Hepatocyte (in vitro differentiated cells): ENCODE data around the gene KL. TPM values are rescaled to one million over a fixed set of nuclear protein-coding genes. Genes with fewer than 3 reads are reported as not detected.
A peak's percentile ranks its signal among the peaks of the same experiment; 100 is the strongest.

Source experiments
- DNase-seq: peaks from one replicate; pipeline ENCODE4 v3.0.0-alpha.2; 2016; ENCODE audit warnings: low spot score
- H2AFZ ChIP-seq: fragments of 200-600 bp; sonication (generic); 2 replicates; pipeline ENCODE4 v1.6.0; 2016; ENCODE audit warnings: antibody characterized with exemption, mild to moderate bottlenecking
- H3K27ac ChIP-seq: fragments of 200-600 bp; sonication (generic); 2 replicates; pipeline ENCODE4 v1.5.1; 2016; ENCODE audit warnings: mild to moderate bottlenecking
- H3K27me3 ChIP-seq: fragments of 200-600 bp; sonication (generic); 2 replicates; pipeline ENCODE4 v1.6.1; 2016
- H3K36me3 ChIP-seq: fragments of 200-600 bp; sonication (generic); replicated peaks from 2 replicates; pipeline ENCODE4 v1.5.1; 2016; ENCODE audit warnings: low read depth; ENCODE audit not compliant: insufficient read depth
- H3K4me1 ChIP-seq: fragments of 200-600 bp; sonication (generic); 2 replicates; pipeline ENCODE4 v1.5.1; 2016; ENCODE audit warnings: mild to moderate bottlenecking, moderate library complexity; ENCODE audit not compliant: insufficient read depth
- H3K4me2 ChIP-seq: fragments of 200-600 bp; sonication (generic); 2 replicates; pipeline ENCODE4 v1.6.0; 2016
- H3K4me3 ChIP-seq: fragments of 200-600 bp; sonication (generic); 2 replicates; pipeline ENCODE4 v1.5.1; 2016; ENCODE audit warnings: mild to moderate bottlenecking
- H3K79me2 ChIP-seq: fragments of 200-600 bp; sonication (generic); 2 replicates; pipeline ENCODE4 v1.6.0; 2017; ENCODE audit warnings: mild to moderate bottlenecking
- H3K9me2 ChIP-seq: fragments of 200-600 bp; sonication (generic); replicated peaks from 2 replicates; pipeline ENCODE4 v1.6.0; 2017; ENCODE audit warnings: mild to moderate bottlenecking; ENCODE audit not compliant: insufficient read depth
- H3K9me3 ChIP-seq: fragments of 200-600 bp; sonication (generic); 2 replicates; pipeline ENCODE4 v1.5.1; 2016; ENCODE audit warnings: low read depth, mild to moderate bottlenecking
- H4K20me1 ChIP-seq: fragments of 200-600 bp; sonication (generic); 2 replicates; pipeline ENCODE4 v1.6.0; 2016; ENCODE audit warnings: mild to moderate bottlenecking; ENCODE audit not compliant: insufficient read depth, poor library complexity, severe bottlenecking
- EZH2 ChIP-seq: fragments of 200-600 bp; sonication (generic); IDR thresholded peaks from 2 replicates; pipeline ENCODE4 v1.6.1; 2016; ENCODE audit warnings: antibody characterized with exemption, mild to moderate bottlenecking, borderline replicate concordance
- EZH2phosphoT487 ChIP-seq: fragments of 200-600 bp; sonication (generic); IDR thresholded peaks from one replicate; pipeline ENCODE4 v1.6.1; 2018; ENCODE audit warnings: antibody characterized with exemption, mild to moderate bottlenecking, low read depth, moderate library complexity; ENCODE audit not compliant: unreplicated experiment, severe bottlenecking
- WGBS: methylation state at CpG from one replicate; pipeline ENCODE4 v1.1.6; 2016; ENCODE audit warnings: low lambda C conversion rate; ENCODE audit errors: missing lambda C conversion rate; 5-methylcytosine and 5-hydroxymethylcytosine counted together
- polyA plus RNA-seq: library from polyadenylated mRNA; unstranded; fragments of >200 nt; fragmentation: Nextera tagmentation; extraction: Ambion mirVana; gene quantifications from 2 replicates; pipeline ENCODE4 v1.2.1, GENCODE V29; 2016
- total RNA-seq: library from RNA; depleted of rRNA; stranded (reverse); fragments of >200 nt; gene quantifications from 2 replicates; pipeline ENCODE4 v1.2.3, GENCODE V29; 2014
- TF ChIP-seq, protein P1 (sequence below): fragments of 200-600 bp; sonication (generic); IDR thresholded peaks from 2 replicates; pipeline ENCODE4 v1.5.1; 2016; ENCODE audit warnings: antibody characterized with exemption, mild to moderate bottlenecking; ENCODE audit not compliant: poor library complexity

KL gene
- total and polyA plus RNA-seq, 2 experiments from 2014 or later, result 1.4 to 1.7 TPM

DNA sequence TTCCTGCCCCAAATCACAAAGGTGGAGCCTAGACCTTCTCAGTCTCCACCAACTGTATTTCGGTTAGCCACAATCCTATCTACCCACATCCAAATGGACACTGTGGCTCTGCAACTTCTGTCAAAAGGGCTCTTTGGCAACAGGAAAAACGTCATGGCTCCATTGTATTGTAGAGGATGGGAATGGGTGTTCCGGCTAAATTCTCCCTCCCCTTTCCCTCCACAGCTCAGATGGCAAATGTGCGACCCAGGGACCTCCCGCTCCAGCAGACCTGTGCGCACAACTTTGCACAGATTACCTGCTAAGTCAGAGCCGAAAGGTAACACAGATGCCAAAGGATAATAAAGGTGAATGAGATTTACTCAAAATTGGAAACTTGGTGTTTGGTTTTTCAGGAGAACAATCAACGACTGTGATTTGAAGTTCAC lies 968 bp upstream of the KL start:
- Histone ChIP-seq H3K4me3 (no peak overlapping the region), H3K79me2 (no peaks in the 10 kb centered on the region), H3K9me2 (no peaks in the 10 kb centered on the region), H3K27ac (no peak overlapping the region), H4K20me1 (no peaks in the 10 kb centered on the region), H3K9me3 (no peaks in the 10 kb centered on the region), H3K4me2 (no peak overlapping the region), H3K27me3 (peaks cover 48% of the 10 kb centered on the region), H2AFZ (no peak overlapping the region), H3K36me3 (no peaks in the 10 kb centered on the region), H3K4me1 (peaks cover 6% of the 10 kb centered on the region)
- DNase-seq, result no peak
- 52% methylated on average over 8 of the region's 8 CpGs for WGBS
- no peak for TF ChIP-seq EZH2
- TF ChIP-seq EZH2phosphoT487, result no peak
- TF ChIP-seq, protein P1, sequence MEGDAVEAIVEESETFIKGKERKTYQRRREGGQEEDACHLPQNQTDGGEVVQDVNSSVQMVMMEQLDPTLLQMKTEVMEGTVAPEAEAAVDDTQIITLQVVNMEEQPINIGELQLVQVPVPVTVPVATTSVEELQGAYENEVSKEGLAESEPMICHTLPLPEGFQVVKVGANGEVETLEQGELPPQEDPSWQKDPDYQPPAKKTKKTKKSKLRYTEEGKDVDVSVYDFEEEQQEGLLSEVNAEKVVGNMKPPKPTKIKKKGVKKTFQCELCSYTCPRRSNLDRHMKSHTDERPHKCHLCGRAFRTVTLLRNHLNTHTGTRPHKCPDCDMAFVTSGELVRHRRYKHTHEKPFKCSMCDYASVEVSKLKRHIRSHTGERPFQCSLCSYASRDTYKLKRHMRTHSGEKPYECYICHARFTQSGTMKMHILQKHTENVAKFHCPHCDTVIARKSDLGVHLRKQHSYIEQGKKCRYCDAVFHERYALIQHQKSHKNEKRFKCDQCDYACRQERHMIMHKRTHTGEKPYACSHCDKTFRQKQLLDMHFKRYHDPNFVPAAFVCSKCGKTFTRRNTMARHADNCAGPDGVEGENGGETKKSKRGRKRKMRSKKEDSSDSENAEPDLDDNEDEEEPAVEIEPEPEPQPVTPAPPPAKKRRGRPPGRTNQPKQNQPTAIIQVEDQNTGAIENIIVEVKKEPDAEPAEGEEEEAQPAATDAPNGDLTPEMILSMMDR, result no peak

DNA sequence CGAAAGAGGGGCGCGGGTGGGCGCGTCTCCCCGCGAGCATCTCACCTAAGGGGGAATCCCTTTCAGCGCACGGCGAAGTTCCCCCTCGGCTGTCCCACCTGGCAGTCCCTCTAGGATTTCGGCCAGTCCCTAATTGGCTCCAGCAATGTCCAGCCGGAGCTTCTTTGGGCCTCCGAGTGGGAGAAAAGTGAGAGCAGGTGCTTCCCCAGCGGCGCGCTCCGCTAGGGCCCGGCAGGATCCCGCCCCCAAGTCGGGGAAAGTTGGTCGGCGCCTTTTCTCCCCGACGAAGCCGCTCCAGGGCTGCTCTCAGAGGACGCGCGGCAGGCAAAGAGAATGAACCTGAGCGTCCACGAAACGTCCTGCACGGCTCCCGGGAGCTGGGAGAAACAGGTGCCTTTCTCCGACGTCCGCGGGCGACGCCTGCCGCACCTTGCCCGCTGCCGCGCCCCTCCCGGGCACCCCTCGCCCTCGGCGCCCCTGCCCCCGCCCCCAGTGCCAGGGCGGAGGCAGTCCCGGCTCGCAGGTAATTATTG lies 366 bp upstream of the KL start:
- peak overlapping the region; percentile 60 for H2AFZ ChIP-seq
- peaks cover 6% of the 10 kb centered on the region for H3K4me1 ChIP-seq
- H3K27me3 ChIP-seq, result peaks cover 54% of the 10 kb centered on the region
- H4K20me1 ChIP-seq, result no peaks in the 10 kb centered on the region
- peak; percentile 36 for DNase-seq
- peak overlapping the region; percentile 93 for H3K4me2 ChIP-seq
- no peaks in the 10 kb centered on the region for H3K9me3 ChIP-seq
- H3K36me3 ChIP-seq, result no peaks in the 10 kb centered on the region
- TF ChIP-seq, protein P1, result no peak
- TF ChIP-seq EZH2, result peak; percentile 59
- TF ChIP-seq EZH2phosphoT487, result peak; percentile 15
- no peak overlapping the region for H3K27ac ChIP-seq
- no peaks in the 10 kb centered on the region for H3K79me2 ChIP-seq
- H3K9me2 ChIP-seq, result no peaks in the 10 kb centered on the region
- 16% methylated on average over 33 of the region's 52 CpGs for WGBS
- no peak overlapping the region for H3K4me3 ChIP-seq

DNA sequence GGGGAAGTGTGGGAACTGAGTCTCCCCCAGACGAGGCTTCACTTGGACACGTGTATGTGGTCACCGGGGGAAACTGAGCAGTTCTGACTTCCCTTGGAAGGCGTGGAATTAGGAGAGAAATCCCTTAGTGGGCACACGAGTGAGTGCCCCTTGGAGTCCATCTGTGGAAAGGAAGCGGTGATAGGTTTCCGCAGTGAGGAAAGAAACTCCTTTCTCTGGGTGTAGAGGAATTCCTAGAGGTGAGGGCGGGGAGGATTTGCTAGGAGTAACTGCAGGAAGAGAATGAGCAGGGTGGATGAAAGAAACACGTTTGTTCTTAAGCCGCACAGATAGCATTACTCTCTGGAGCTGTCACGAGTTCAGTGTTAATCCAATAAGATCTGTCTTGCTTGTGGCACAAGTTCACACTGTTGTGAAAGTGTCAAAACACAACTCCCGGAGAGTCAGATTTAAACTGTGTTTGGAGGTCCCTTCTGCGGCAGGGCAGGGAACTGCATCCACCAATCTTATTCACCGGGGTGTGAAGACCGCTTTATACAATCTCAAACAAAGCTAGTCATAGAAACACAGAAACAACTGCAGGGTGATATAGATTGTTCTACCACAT lies 1.2 kb downstream of the KL start:
- no peak overlapping the region for H3K27ac ChIP-seq
- H4K20me1 ChIP-seq, result no peaks in the 10 kb centered on the region
- peak overlapping the region; percentile 89 for H2AFZ ChIP-seq
- H3K9me3 ChIP-seq, result no peaks in the 10 kb centered on the region
- TF ChIP-seq EZH2, result no peak
- TF ChIP-seq, protein P1, result peak; percentile 45
- H3K36me3 ChIP-seq, result no peaks in the 10 kb centered on the region
- H3K4me1 ChIP-seq, result peaks cover 6% of the 10 kb centered on the region
- H3K27me3 ChIP-seq, result peaks cover 66% of the 10 kb centered on the region
- DNase-seq, result peak; percentile 63
- H3K79me2 ChIP-seq, result no peaks in the 10 kb centered on the region
- peak overlapping the region; percentile 13 for H3K4me3 ChIP-seq
- WGBS, result 34% methylated on average over 15 of the region's 15 CpGs
- H3K9me2 ChIP-seq, result no peaks in the 10 kb centered on the region
- H3K4me2 ChIP-seq, result peak overlapping the region; percentile 93
